GM10266 (cell line): Measurements from ENCODE around the gene TMEM108.

Source experiments
- DNase-seq: peaks from one replicate; pipeline ENCODE4 v3.0.0; 2012; ENCODE audit errors: extremely low spot score
- TF ChIP-seq, protein P1 (sequence below): IDR thresholded peaks from 2 replicates; pipeline ENCODE4 v1.5.1; 2012; ENCODE audit warnings: mild to moderate bottlenecking, low read depth; ENCODE audit not compliant: control insufficient read depth, insufficient read depth; ENCODE audit errors: missing control alignments

The TMEM108 gene

GRCh38 chr3:133439563-133439962, 401.4 kb downstream of the TMEM108 start:
- no peak for DNase-seq
- TF ChIP-seq, protein P1, sequence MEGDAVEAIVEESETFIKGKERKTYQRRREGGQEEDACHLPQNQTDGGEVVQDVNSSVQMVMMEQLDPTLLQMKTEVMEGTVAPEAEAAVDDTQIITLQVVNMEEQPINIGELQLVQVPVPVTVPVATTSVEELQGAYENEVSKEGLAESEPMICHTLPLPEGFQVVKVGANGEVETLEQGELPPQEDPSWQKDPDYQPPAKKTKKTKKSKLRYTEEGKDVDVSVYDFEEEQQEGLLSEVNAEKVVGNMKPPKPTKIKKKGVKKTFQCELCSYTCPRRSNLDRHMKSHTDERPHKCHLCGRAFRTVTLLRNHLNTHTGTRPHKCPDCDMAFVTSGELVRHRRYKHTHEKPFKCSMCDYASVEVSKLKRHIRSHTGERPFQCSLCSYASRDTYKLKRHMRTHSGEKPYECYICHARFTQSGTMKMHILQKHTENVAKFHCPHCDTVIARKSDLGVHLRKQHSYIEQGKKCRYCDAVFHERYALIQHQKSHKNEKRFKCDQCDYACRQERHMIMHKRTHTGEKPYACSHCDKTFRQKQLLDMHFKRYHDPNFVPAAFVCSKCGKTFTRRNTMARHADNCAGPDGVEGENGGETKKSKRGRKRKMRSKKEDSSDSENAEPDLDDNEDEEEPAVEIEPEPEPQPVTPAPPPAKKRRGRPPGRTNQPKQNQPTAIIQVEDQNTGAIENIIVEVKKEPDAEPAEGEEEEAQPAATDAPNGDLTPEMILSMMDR, result no peak

DNA sequence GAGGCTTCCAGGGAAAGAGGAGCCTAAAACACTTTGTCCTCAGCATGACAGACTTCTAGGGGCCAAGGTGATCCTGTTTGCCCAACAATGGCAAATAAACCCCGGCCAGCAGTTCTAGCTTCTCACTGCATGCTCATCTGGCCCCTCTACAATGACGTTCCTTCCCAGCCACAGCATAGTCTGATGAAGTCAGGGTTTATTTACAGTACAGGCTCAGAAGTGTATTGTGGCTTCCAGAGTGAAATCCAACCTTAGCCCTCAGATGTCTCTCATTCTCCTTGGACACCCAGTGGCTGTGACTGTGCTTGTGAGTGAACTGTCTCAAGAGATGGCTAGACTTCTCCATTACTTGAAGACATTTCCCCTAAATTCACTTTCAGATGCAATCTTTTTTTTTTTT, 402.5 kb downstream of the TMEM108 start:
- TF ChIP-seq, protein P1, result no peak
- no peak for DNase-seq

DNA sequence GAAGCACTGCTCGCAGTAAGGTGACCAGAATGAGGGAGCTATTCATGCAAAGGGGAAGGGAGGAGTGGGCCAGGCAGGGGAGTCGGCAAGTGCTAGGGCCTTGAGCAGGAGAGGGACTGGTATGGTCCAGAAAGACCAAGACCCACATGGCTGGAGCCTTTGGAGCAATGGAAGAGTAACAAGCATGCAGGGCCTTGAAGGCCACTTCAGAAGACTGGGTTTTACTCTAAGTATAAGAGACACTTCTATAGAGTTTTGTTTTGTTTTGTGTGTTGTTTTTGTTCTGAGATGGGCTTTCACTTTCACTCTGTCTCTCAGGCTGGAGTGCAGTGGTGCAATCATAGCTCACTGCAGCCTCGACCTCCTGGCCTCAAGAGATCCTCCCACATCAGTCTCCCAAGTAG, 403.7 kb downstream of the TMEM108 start:
- no peak for DNase-seq
- TF ChIP-seq, protein P1, result no peak

GRCh38 chr3:133442518-133442917, 404.3 kb downstream of the TMEM108 start:
- TF ChIP-seq, protein P1, result no peak
- no peak for DNase-seq

DNA sequence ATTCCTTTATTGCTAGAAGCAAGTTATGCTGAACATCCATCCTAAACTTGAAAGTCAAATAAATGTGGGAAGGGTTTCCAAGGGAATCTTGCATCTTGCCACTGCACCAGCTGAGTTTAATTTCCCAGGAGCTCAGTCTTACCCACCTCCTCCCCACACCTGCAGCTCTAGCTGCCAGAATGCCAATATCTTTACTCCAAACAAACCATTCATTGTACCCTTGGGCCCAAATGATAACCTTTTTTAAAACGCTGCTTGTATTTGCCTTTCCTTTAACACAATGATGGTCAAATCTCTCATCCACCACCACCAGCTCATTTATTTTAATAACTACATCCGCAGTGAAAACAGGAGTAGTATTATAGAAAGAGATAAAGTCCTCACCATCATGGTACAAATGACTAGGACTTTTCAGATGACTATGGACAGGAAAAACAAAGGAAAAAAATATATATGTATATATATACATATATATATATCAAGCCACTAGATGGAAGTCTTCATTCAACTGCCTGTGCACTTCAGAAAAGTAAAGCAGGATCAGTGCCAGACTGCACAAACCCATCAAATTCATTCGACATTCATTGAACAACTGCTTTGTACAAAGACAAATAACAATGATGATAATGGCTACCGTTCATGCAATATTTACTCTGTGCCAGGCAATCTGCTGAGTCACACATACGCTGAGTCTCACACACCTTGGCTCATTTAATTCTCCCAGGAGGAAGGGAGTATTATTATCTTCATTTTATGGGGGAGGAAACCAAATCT, 405.6 kb downstream of the TMEM108 start:
- DNase-seq, result no peak
- TF ChIP-seq, protein P1, result no peak

DNA sequence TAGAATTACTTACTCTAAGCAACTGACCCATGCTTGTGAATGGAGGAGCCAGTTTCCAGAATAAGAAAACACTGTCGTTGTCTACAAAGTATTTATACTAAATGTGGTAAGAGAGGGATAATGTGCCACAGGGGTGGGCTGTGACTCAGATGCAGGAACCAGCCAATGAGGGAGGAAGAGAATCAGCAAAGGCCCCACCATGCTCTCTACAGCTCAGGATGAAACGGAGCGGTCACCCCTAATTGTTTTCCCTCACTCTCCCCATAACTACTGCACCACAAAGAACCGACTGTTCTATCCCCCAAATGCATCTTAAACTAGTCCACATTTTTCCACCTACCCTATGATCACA, 406.2 kb downstream of the TMEM108 start:
- no peak for DNase-seq
- TF ChIP-seq, protein P1, result no peak

GRCh38 chr3:133445108-133445507, 406.9 kb downstream of the TMEM108 start:
- DNase-seq, result no peak
- TF ChIP-seq, protein P1, result no peak
